Activated CD4-positive, alpha-beta T cell treated with anti-CD3 and anti-CD28 coated beads, Interleukin-2, amount 10 ng/mL, durations not matched to agents 7 days and 5 days (primary cell): ENCODE data around the gene MINDY4. TPM values are rescaled to one million over a fixed set of nuclear protein-coding genes. Genes with fewer than 3 reads are reported as not detected.

ENCODE experiments used
- CTCF ChIA-PET: fragments of 350-600 bp; sonication (Branson Sonifier 250); formaldehyde crosslinking; loops from one replicate; lab custom pipeline; 2021; ENCODE audit warnings: antibody characterized with exemption; lab: Charles Lee
- POLR2A ChIA-PET: fragments of 350-600 bp; sonication (Branson Sonifier 250); formaldehyde crosslinking; loops from one replicate; lab custom pipeline; 2021; ENCODE audit warnings: antibody characterized with exemption; lab: Charles Lee
- DNase-seq: peaks from one replicate; pipeline ENCODE4 v3.0.0-alpha.2; 2020
- H3K27ac Mint-ChIP-seq: one replicate; pipeline ENCODE4 v1.8.0; 2021; ENCODE audit warnings: mild to moderate bottlenecking, moderate library complexity, mixed read lengths
- H3K27me3 Mint-ChIP-seq: one replicate; pipeline ENCODE4 v1.8.0; 2021; ENCODE audit warnings: mixed read lengths
- H3K36me3 Mint-ChIP-seq: one replicate; pipeline ENCODE4 v1.8.0; 2021; ENCODE audit warnings: low read depth, mixed read lengths
- H3K4me1 Mint-ChIP-seq: one replicate; pipeline ENCODE4 v1.8.0; 2021; ENCODE audit warnings: mixed read lengths
- H3K4me3 Mint-ChIP-seq: one replicate; pipeline ENCODE4 v1.8.0; 2021; ENCODE audit warnings: mild to moderate bottlenecking, moderate library complexity, mixed read lengths
- H3K9me3 Mint-ChIP-seq: one replicate; pipeline ENCODE4 v1.8.0; 2021; ENCODE audit warnings: mixed read lengths
- total RNA-seq, 2 experiments: library from RNA; stranded (reverse); gene quantifications; one replicate each; pipeline ENCODE4 v1.2.3, GENCODE V29; 2021

Gene MINDY4
- total RNA-seq, 2 experiments from 2014 or later = 1.3 to 1.8 TPM

DNA sequence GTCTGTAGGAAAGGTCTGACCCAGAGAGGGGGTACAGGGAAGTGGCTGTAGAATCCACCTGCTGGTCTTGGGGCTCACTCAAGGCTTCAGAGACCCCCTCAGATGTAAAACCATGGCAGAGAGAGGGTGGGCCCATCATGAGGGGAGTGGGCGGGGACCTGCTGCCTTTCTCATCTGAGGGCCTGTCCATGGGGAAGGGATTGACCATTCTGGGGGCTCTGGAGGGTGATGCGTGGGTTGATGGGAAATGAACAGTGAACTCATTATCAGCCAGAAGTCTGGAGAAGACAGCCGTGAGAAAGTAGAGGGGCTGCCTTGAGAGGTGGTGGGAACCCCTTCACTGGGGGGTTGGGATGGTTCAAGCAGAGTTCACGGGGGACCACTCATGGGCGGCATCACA, 66.8 kb downstream of the MINDY4 start:
- no peak for DNase-seq
- H3K9me3 Mint-ChIP-seq = peaks cover 12% of the 10 kb centered on the region
- H3K27me3 Mint-ChIP-seq = no peaks in the 10 kb centered on the region
- ChIA-PET CTCF (interaction anchor here (1.3 kb wide), 1 partner anchor 10 kb away, joined by 3 read pairs; no protein-coding TSS in a partner anchor), POLR2A (no interaction called here)
- no peak overlapping the region for H3K27ac Mint-ChIP-seq
- H3K36me3 Mint-ChIP-seq = peaks cover 4% of the 10 kb centered on the region
- no peak overlapping the region for H3K4me3 Mint-ChIP-seq
- H3K4me1 Mint-ChIP-seq = no peaks in the 10 kb centered on the region

DNA sequence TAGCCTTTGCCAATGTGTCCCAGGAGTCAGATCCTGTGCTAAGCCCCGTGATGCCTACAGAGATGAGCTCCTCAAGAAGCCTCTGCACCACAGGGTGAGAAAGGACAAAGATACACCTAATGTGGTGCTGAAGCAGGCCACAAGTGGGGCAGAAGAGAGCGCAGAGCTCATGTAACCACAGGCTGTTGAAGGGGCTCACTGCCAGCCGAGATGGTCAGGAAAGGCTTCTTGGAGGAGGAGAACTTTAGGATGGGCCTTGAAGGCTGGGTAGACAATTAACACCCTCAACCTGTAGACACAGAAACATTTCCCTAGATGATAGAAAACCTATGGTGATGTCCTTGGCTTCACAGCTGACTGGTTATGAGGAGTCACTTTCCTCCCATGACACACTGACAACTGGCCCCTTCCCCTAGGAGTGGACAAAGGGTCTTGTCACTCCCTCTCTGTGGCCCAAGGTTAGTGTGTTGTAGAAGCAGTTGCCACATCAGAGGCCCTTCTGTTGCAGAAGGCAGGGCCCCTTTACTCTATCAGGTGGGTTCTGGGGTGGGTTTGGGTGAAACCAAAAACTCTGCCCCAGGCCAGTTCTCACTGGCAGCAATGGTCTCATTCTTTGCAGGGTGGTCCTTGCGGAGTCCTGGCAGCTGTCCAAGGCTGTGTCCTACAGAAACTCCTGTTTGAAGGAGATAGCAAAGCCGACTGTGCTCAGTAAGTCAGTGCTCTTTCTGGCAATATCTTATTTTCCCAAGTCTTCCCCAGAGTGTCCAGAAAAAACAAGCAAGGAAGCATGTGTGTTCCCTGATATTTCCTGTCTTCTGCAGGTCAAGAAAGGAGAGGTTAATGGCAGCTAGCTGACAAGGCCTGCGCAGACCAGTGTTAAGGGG, 69.2 kb downstream of the MINDY4 start:
- POLR2A ChIA-PET = no interaction called here
- Mint-ChIP-seq H3K4me3 (no peak overlapping the region), H3K27ac (no peak overlapping the region), H3K27me3 (no peaks in the 10 kb centered on the region), H3K4me1 (no peaks in the 10 kb centered on the region), H3K36me3 (no peaks in the 10 kb centered on the region), H3K9me3 (no peaks in the 10 kb centered on the region)
- DNase-seq = no peak
- CTCF ChIA-PET = interaction anchor here (0.6 to 0.9 kb wide), 2 partner anchors 13 to 15 kb away, joined by 3 read pairs; no protein-coding TSS in a partner anchor

DNA sequence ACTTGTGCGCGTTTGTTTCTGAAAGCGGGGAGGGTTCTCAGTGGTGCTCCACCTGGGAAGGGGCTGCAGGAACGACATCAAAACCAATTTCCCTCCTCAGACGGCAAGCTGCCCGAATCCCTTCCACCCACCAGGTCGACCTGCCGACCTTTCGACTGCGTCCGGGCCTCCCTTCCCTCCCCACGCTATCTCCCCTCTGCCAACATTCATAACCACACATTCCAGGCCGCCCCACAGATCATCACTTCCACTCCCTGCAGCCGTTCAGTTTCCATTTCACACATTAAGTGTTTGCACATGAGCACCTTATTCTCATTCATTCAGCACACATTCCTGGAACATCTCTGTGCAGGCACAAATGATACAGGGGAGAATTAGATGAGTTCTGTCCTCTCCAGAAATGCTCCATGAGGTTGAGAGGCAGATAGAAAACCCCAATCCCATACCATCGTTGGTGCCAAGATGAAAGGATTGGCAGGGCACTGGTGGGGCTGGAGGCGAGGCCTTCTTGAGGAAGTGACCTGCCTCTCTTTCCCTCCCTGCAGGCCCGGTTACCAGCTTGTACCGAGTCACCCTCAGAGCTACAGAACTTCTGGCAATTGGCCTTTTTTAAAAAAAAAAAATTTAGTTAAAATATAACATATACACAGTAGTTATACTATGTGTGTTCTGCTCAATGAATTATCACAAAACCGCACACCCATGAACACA, 70.0 kb downstream of the MINDY4 start:
- DNase-seq = no peak
- ChIA-PET POLR2A (no interaction called here), CTCF (no interaction called here)
- H3K4me3 Mint-ChIP-seq = no peak overlapping the region
- no peaks in the 10 kb centered on the region for H3K36me3 Mint-ChIP-seq
- no peaks in the 10 kb centered on the region for H3K27me3 Mint-ChIP-seq
- no peaks in the 10 kb centered on the region for H3K9me3 Mint-ChIP-seq
- H3K27ac Mint-ChIP-seq = no peak overlapping the region
- H3K4me1 Mint-ChIP-seq = no peaks in the 10 kb centered on the region

DNA sequence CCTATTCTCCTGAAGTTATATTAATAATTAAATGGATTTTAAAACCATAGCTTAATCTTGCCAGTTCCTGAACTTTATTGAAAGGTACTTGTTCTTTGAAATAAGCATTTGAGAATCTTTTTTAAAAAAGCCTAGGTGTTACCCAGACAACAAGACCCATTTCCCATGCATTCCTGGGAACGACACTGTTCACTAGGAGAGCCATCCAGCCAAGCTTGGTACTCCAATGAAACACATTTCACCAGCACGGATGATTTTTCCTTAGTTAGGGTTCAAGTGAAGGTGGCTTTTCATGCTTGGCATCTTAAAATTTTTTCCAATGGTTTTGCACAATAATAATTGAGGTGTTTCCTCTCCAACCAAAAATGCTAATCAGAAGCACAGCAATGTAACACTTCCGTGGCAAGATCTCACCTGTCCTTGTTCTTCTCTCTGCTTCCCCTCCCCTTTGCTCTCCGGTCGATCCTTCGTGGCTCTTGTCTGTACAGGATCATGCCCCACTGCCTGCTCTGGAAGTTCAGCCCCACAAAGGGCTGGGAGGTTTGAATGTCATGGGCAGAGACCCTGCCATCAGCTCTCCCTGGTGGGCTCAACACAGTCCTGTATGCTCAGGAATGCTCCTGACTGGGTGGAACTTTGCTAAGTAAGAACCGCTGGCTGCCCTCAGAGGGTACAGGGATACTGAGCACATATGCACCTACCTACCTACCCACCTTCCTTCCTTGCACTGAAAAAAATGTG, 70.8 kb downstream of the MINDY4 start:
- H3K27ac Mint-ChIP-seq = no peak overlapping the region
- POLR2A ChIA-PET = no interaction called here
- DNase-seq = no peak
- no peaks in the 10 kb centered on the region for H3K36me3 Mint-ChIP-seq
- CTCF ChIA-PET = no interaction called here
- H3K9me3 Mint-ChIP-seq = no peaks in the 10 kb centered on the region
- no peaks in the 10 kb centered on the region for H3K4me1 Mint-ChIP-seq
- no peak overlapping the region for H3K4me3 Mint-ChIP-seq
- no peaks in the 10 kb centered on the region for H3K27me3 Mint-ChIP-seq

DNA sequence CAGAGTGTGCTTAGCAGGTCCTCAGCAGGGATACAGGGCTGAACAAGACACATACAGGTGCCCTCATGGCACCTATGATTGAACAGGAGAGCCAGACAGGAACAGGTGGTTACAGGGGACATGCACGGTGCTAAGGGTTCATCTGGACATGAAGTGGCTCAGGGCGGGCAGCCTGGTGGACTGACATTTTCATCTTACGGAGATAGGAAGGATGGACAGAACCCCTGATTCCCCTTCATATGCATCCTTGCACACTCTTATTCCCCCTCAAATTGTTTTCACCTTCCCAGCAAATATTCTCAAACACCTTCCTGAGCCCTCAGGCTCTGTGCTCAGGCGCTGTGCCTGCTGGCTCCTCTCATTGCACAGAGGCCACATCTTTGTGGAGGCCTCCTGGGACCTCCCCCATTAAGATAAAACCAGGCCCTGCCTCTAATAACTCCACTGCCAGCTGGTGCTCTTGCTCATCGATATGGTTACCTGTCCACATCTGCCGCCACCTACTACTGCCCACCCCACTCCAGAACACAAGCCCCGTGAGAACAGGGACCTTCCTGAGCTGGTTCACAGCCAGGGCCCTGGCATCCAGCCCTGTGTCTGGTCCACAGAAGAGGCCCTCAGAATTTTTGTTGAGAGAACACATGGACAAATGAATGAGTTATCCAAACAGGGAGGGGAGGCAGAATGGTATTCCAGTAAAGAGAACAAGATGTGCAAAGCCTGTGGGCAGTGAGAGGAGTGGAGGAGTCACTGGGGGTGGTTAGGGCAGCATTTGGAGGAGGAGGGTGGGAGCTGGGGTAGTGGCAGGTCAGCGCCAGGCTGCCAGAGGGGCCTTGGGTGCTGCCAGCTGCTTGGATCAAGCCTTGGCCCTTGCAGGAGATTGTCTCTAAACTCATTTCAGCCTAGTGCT, 71.6 kb downstream of the MINDY4 start:
- Mint-ChIP-seq H3K36me3 (no peaks in the 10 kb centered on the region), H3K9me3 (no peaks in the 10 kb centered on the region), H3K27ac (no peak overlapping the region), H3K4me1 (no peaks in the 10 kb centered on the region), H3K4me3 (no peak overlapping the region), H3K27me3 (no peaks in the 10 kb centered on the region)
- DNase-seq = no peak
- ChIA-PET CTCF (no interaction called here), POLR2A (no interaction called here)

DNA sequence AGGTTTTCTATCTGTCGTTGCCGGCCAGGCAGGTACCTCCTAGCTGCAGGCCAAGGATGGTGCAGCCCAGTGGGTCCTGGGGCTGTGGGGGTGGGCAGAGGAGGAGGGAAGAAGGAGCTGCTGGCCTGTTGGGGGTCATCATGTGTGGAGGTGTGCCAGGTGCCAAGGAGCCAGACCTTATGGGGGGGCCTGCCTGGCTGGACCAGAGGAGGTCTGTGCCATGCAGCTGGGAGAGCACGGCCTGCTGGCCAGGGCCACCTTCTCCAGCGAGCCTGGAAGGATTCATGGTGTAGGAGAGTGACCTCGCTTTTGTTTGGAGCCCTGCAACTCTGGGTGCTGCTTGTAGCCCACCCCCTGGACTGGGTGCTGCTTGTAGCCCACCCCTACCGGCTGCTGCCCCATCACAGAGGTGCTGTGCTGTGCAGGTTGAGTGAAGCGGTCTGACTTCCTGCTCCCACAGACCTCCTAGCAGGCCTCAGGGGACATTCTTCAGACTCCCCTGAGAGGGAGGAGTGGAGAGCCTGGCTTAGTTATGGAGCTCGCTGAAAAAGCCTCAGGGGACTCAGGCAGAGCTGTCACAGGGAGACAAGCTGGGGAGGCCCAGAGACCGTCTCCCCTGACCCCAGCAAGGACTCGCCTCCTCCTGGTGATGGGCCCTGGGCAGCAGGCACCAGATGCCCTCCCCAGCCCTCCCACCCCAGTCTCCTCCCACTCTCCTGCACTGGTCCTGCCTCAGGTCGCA, 72.7 kb downstream of the MINDY4 start:
- DNase-seq = no peak
- CTCF ChIA-PET = interaction anchor here (1.1 kb wide), 1 partner anchor 33 kb away, joined by 4 read pairs; no protein-coding TSS in a partner anchor

DNA sequence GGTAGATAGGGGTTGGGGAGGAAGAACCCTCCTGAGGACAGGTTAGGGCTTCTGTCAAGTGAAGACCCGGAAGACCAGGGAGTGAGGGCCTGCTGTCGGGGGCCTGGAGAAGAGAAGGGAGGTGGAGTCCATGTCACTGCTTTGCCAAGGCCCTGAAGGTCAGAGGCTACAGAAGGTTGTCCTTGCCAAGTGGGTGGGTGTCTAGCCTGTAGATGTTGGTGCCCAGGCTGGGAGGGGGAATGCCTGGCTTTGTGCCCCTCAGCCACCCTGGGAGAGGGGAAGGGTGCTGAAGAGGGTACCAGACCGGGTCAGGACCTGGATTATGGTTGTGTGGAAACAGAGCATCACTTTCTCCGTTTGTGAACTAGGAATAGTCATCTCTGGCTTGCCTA, 73.3 kb downstream of the MINDY4 start:
- H3K27ac Mint-ChIP-seq = no peak overlapping the region
- no peak for DNase-seq
- no peaks in the 10 kb centered on the region for H3K4me1 Mint-ChIP-seq
- H3K27me3 Mint-ChIP-seq = no peaks in the 10 kb centered on the region
- no peak overlapping the region for H3K4me3 Mint-ChIP-seq
- H3K36me3 Mint-ChIP-seq = no peaks in the 10 kb centered on the region
- ChIA-PET POLR2A (no interaction called here), CTCF (interaction anchor here (1.1 kb wide), 1 partner anchor 32 kb away, joined by 4 read pairs; no protein-coding TSS in a partner anchor)
- no peaks in the 10 kb centered on the region for H3K9me3 Mint-ChIP-seq

More for the DNA sequence above, 72.7 kb downstream of the MINDY4 start:
- H3K27ac Mint-ChIP-seq = no peak overlapping the region
- H3K36me3 Mint-ChIP-seq = no peaks in the 10 kb centered on the region
- no peaks in the 10 kb centered on the region for H3K9me3 Mint-ChIP-seq
- no peak overlapping the region for H3K4me3 Mint-ChIP-seq
- POLR2A ChIA-PET = no interaction called here
- no peaks in the 10 kb centered on the region for H3K27me3 Mint-ChIP-seq
- H3K4me1 Mint-ChIP-seq = no peaks in the 10 kb centered on the region

DNA sequence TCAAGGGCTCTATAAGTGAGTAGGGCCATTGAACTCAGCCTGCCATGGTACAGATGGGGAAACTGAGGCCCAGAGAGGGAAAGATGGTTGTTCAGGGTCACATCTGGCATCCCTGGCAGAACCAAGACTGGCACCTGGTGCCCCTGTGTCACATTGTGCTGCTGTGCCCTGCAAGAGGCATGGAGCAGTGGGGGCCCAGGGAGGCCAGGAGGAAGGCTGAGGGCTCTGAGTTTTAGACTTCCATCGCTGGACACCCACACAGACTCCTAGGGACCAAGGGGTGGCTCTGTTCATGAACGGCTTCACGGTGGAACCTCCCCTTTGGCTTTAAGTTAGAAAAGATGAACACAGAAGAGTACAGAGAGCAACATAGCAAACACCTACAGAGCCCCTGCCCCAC, 73.7 kb downstream of the MINDY4 start:
- Mint-ChIP-seq H3K4me1 (no peaks in the 10 kb centered on the region), H3K36me3 (no peaks in the 10 kb centered on the region), H3K27me3 (no peaks in the 10 kb centered on the region), H3K4me3 (no peak overlapping the region), H3K9me3 (no peaks in the 10 kb centered on the region), H3K27ac (no peak overlapping the region)
- no peak for DNase-seq
- ChIA-PET POLR2A (no interaction called here), CTCF (no interaction called here)

DNA sequence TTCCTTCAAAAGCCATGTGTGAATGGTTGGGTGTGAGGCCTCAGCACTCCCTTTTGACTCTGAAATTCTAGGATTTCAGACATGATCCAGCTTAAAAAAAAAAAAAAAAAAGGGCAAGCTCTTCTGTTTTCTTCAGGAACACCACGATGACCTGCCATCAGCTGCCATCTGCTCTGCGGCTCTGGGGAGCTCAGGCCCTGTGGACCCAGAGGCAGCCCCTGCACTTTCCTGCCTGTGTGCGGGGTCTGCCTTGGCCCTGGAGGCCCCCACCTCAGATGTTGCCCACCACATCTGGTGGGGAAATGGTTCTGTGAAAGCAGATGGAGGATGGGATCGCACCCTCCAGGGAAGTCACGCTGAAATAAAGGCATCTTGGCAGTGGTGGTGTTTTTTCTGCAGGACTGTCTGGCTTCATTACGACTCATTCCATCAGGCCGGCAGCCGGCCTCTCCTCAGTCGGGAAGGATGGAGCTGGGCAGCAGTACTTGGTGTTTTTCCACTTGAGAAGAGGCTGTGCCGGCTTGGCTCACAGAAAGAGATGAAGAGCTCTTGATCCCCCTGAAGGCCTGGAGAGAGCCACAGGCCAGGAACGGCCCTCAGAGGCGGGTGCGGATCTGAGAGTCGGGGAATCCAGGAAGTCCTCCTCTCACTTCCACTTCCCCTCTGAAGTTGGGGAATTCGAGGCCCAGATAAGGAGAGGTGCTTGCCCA, 74.4 kb downstream of the MINDY4 start:
- CTCF ChIA-PET = interaction anchor here (0.5 kb wide), 1 partner anchor 1309 kb away, joined by 4 read pairs; no protein-coding TSS in a partner anchor
- POLR2A ChIA-PET = no interaction called here

DNA sequence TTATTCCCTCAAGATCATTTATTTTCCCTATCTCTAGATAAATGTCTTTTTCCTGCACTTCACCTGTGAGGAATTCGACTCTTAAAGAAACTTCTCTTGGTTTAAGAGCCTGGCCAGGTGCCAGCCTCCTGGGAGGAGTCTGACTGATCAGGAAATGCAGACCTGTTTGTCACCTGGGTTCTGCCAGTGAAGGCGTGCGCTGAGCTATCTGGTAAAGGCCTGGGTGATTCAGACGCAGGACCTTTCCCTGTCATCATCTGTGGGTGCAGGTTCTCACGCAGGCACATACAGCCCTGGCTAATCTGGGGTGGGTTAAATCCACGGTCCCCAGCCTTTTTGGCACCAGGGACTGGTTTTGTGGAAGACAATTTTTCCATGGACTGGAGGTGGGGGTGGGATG, 75.2 kb downstream of the MINDY4 start:
- H3K27ac Mint-ChIP-seq = no peak overlapping the region
- no peak for DNase-seq
- H3K4me1 Mint-ChIP-seq = no peaks in the 10 kb centered on the region
- CTCF ChIA-PET = no interaction called here
- no peaks in the 10 kb centered on the region for H3K27me3 Mint-ChIP-seq
- POLR2A ChIA-PET = no interaction called here
- H3K36me3 Mint-ChIP-seq = no peaks in the 10 kb centered on the region
- no peaks in the 10 kb centered on the region for H3K9me3 Mint-ChIP-seq
- H3K4me3 Mint-ChIP-seq = no peak overlapping the region

More for the DNA sequence above, 74.4 kb downstream of the MINDY4 start:
- Mint-ChIP-seq H3K36me3 (no peaks in the 10 kb centered on the region), H3K4me1 (no peaks in the 10 kb centered on the region), H3K9me3 (no peaks in the 10 kb centered on the region), H3K27me3 (no peaks in the 10 kb centered on the region), H3K27ac (no peak overlapping the region), H3K4me3 (no peak overlapping the region)
- no peak for DNase-seq
